Progenitor cell of endocrine pancreas (in vitro differentiated cells): Measurements from ENCODE around the gene ARHGEF1. TPM values are rescaled to one million over a fixed set of nuclear protein-coding genes. Genes with fewer than 3 reads are reported as not detected.

Source experiments
- DNase-seq: peaks from one replicate; pipeline ENCODE4 v3.0.0; 2021; ENCODE audit warnings: low spot score; ENCODE audit not compliant: unreplicated experiment
- H3K27ac Mint-ChIP-seq: 2 replicates; pipeline ENCODE4 v1.8.0; 2021; ENCODE audit warnings: mild to moderate bottlenecking, moderate library complexity, mixed read lengths
- H3K27me3 Mint-ChIP-seq: 2 replicates; pipeline ENCODE4 v1.8.0; 2021; ENCODE audit warnings: mixed read lengths
- H3K36me3 Mint-ChIP-seq: 2 replicates; pipeline ENCODE4 v1.8.0; 2022; ENCODE audit warnings: mixed read lengths; ENCODE audit not compliant: insufficient read depth
- H3K4me1 Mint-ChIP-seq: 2 replicates; pipeline ENCODE4 v1.8.0; 2021; ENCODE audit warnings: low read depth, mixed read lengths
- H3K4me3 Mint-ChIP-seq: 2 replicates; pipeline ENCODE4 v1.8.0; 2021; ENCODE audit warnings: low read depth, mild to moderate bottlenecking, moderate library complexity, mixed read lengths
- H3K9me3 Mint-ChIP-seq: 2 replicates; pipeline ENCODE4 v1.8.0; 2021; ENCODE audit warnings: low read depth, mixed read lengths
- CTCF ChIP-seq: fragments of 200-600 bp; sonication (generic); IDR thresholded peaks from one replicate; pipeline ENCODE4 v1.5.0; 2021; ENCODE audit warnings: antibody characterized with exemption, mild to moderate bottlenecking; ENCODE audit not compliant: unreplicated experiment
- total RNA-seq: library from RNA; stranded (reverse); gene quantifications from 2 replicates; pipeline ENCODE4 v1.2.1, GENCODE V29; 2021

Gene ARHGEF1
- total RNA-seq, 1 donor from 2014 or later: 112 TPM

DNA sequence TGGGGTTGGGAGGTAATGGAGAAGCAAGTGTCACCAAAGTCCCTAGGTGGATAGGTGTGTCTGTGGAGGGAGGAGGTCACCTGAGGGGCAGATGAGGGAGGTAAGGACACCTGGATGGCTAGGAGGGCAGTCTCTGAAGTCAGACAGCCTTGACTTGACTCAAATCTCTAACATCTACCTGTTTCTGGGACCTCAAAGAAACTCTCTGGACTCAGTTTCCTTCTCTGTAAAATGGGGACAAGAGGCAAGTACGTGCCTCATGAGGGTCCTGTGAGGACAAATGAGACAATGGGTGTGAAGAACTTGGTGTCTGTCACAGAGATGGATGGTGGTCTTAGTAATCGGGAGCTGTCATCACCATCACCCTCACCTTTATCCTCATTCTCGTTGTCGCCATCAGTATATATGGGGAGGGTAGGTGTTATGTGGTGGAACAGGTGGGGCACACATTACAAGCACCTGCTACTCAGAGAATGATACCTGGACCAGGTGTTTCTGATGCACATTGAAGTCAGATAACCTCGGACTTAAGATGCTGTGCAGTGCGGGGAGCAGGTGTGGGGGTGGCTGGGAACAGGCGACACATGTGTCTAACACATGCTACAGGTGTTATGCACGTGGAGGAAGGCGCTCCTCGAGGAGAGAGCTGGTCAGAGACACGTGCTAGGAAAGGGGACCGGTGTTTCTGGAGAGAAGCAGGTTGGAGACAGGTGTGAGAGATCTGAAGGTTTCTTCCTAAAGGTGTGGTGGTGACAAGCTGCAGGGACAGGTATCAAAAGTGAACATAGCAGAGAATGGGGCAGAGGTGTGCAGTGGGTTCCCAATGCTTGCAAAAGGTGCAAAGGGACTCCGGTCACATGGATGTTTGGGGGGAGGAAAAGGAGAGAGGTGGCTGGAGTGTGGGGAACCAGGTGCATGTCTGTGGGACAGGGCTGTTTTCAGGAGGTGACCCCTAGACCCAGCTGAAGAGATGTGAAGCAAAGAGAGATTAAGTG lies 41.5 kb downstream of the ARHGEF1 start:
- DNase-seq: no peak
- no peak for TF ChIP-seq CTCF
- H3K4me3 Mint-ChIP-seq: no peak overlapping the region
- peaks cover 7% of the 10 kb centered on the region for H3K4me1 Mint-ChIP-seq
- H3K27me3 Mint-ChIP-seq: peaks cover 26% of the 10 kb centered on the region
- H3K9me3 Mint-ChIP-seq: no peaks in the 10 kb centered on the region
- H3K36me3 Mint-ChIP-seq: no peaks in the 10 kb centered on the region
- no peak overlapping the region for H3K27ac Mint-ChIP-seq

DNA sequence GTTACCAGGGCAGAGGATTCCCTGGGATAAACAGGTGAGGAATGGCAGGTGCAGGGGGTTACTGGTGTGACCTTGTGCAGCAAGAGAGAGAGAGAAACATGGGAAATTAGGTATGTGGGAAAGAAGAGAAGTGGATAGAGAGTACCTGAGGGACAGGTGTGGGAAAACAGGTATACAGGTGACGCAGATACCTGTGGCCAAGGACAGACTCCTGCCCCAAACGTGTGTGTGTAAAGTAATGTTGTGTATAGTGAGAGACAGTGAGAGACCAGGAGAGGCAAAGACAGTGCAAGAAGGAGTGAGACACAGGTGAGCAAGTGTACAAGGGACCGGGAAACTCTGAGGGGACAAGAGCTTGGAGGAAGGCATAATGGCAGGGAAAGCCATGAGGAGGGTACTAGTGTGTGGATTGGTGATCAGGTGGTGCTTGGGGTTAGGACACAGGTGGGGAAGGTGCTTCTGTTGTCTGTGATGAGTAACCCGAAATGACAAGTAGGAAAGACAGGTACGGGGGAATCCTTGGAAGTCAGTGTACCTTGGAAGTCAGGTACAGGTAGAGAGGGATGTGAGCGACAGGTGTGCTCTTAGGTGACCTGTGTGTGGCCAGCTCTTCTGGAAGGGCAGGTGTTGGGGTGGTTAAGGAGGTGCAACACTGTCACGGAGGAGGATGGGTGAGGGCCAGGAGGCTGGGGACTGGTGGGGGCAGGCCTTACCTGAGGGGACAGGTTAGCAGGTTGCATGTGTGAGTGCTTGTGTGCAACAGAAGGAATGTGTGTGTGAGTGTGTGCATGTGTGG lies 42.4 kb downstream of the ARHGEF1 start:
- no peaks in the 10 kb centered on the region for H3K36me3 Mint-ChIP-seq

DNA sequence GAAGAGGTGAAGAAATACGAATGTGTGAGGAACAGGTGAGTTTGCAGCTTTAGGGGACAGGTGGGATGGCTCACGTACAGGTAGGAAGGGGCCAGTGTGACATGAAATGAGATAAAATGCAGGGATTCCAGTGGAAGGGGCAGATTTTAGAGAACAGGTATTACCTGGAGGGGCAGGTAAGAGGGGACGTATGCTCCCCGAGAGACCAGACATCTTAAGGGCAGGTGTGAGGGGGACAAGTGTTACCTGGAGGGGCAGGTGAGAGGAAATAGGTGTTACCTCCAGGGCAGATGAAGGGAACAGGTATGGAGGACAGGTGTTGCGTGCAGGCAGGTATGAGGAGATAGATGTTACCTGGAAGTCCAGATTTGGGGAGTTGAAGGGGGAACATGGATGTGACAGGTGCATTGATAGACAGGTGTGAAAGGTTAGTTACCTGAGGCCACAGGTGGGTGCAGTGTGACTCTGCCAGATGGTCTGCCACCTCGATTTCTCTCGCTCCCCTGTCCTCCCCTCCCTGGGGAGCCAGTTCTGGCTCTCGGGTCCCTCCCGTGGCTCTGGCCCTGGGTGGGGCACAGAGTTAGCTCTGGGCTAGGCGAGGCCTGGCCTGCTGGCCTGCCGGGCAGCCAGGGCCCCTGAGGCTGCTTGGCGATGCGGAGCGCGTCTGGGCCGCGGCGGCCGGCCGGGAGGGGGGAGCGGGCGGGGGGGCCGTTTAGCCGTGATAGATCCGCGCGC lies 43.2 kb downstream of the ARHGEF1 start:
- Mint-ChIP-seq H3K27me3 (peaks cover 41% of the 10 kb centered on the region), H3K4me3 (no peak overlapping the region), H3K36me3 (no peaks in the 10 kb centered on the region), H3K9me3 (no peaks in the 10 kb centered on the region), H3K27ac (no peak overlapping the region), H3K4me1 (peaks cover 13% of the 10 kb centered on the region)
- no peak for TF ChIP-seq CTCF
- no peak for DNase-seq

More for the DNA sequence above, 42.4 kb downstream of the ARHGEF1 start:
- Mint-ChIP-seq H3K4me1 (peaks cover 10% of the 10 kb centered on the region), H3K9me3 (no peaks in the 10 kb centered on the region), H3K27ac (no peak overlapping the region), H3K27me3 (peaks cover 34% of the 10 kb centered on the region), H3K4me3 (no peak overlapping the region)
- no peak for DNase-seq
- no peak for TF ChIP-seq CTCF

DNA sequence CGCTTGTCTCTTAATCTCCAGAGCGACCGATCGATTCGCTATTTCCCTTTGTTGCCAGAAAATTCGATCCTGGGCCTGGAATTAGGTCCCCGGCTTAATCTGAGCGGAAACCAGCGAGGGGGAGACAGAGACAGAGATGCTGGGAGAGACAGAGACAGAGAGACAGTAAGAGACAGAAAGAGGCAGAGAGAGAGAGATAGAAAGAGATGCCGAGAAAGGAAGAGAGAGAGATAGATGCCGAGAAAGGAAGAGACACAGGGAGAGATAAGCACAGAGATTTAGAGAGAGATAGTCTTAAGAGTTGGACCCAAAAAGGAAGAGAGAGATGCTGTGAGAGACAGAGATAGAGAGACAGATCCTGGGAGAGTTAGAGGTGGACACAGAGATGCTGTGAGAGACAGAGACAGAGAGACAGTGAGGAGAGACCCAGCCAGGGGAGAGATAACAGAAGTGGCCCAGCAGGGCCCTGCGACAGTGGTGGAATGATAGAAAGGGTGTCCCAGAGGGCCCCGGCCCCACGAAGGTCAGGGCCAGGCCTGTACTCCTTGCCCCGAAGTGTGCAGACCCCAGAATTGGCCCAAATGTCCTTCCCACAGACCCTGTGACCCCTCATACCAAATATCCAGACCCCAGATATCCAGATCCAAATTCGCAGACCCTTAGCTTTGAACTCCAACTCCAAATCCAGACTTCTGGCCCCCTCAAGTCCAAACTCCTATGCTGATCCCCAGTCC lies 43.9 kb downstream of the ARHGEF1 start:
- no peak for TF ChIP-seq CTCF
- peaks cover 13% of the 10 kb centered on the region for H3K4me1 Mint-ChIP-seq
- H3K4me3 Mint-ChIP-seq: no peak overlapping the region
- peaks cover 43% of the 10 kb centered on the region for H3K27me3 Mint-ChIP-seq
- H3K9me3 Mint-ChIP-seq: no peaks in the 10 kb centered on the region
- H3K27ac Mint-ChIP-seq: no peak overlapping the region
- no peak for DNase-seq
- H3K36me3 Mint-ChIP-seq: no peaks in the 10 kb centered on the region
